SU-DHL-6 (cell line): ENCODE measurements around the gene NEGR1.

ENCODE experiments used
- H2AFZ ChIP-seq: fragments of 200-600 bp; sonication (generic); 2 replicates; pipeline ENCODE4 v1.6.1; 2014; ENCODE audit warnings: low read depth, mild to moderate bottlenecking, moderate library complexity, mixed read lengths, antibody characterized with exemption, low read length; ENCODE audit not compliant: severe bottlenecking
- H3F3A ChIP-seq: fragments of 200-600 bp; shearing (Covaris generic); 2 replicates; pipeline ENCODE4 v1.6.0; 2016; ENCODE audit warnings: antibody characterized with exemption, mild to moderate bottlenecking; ENCODE audit not compliant: insufficient read depth
- H3K27ac ChIP-seq: fragments of 200-600 bp; sonication (generic); 2 replicates; pipeline ENCODE4 v1.5.1; 2016; ENCODE audit warnings: low read depth, mild to moderate bottlenecking, low read length, moderate library complexity, mixed read lengths
- H3K27me3 ChIP-seq: fragments of 200-600 bp; sonication (generic), shearing (Covaris generic); 2 replicates; pipeline ENCODE4 v1.6.0; 2014; ENCODE audit warnings: mild to moderate bottlenecking, low read length
- H3K36me3 ChIP-seq: fragments of 200-600 bp; sonication (generic); 2 replicates; pipeline ENCODE4 v1.6.1; 2014; ENCODE audit warnings: mild to moderate bottlenecking, low read length, mixed read lengths
- H3K4me2 ChIP-seq: fragments of 300-600, 200-600 bp; shearing (Covaris generic), sonication (generic); 2 replicates; pipeline ENCODE4 v1.6.0; 2014; ENCODE audit warnings: low read length, low read depth, mild to moderate bottlenecking; ENCODE audit not compliant: poor library complexity, severe bottlenecking
- H3K4me3 ChIP-seq: fragments of 200-600 bp; sonication (generic); 2 replicates; pipeline ENCODE4 v1.5.1; 2014; ENCODE audit warnings: antibody characterized with exemption, low read length, mild to moderate bottlenecking, mixed read lengths; ENCODE audit not compliant: insufficient read depth, poor library complexity, severe bottlenecking
- H3K79me2 ChIP-seq: fragments of 200-600 bp; sonication (generic); 2 replicates; pipeline ENCODE4 v1.6.1; 2014; ENCODE audit warnings: mild to moderate bottlenecking, low read length, moderate library complexity; ENCODE audit not compliant: insufficient read depth
- H3K9ac ChIP-seq: fragments of 200-600 bp; sonication (generic); 2 replicates; pipeline ENCODE4 v1.7.0; 2014; ENCODE audit warnings: mild to moderate bottlenecking, low read length
- H3K9me2 ChIP-seq: fragments of 200-600 bp; sonication (generic); replicated peaks from 2 replicates; pipeline ENCODE4 v1.6.1; 2014; ENCODE audit warnings: low read length; ENCODE audit not compliant: insufficient read depth
- H3K9me3 ChIP-seq: fragments of 200-600 bp; sonication (generic); 2 replicates; pipeline ENCODE4 v1.6.1; 2014; ENCODE audit warnings: low read length, mixed read lengths; ENCODE audit not compliant: insufficient read depth
- H4K20me1 ChIP-seq: fragments of 200-600 bp; sonication (generic); 2 replicates; pipeline ENCODE4 v1.6.1; 2014; ENCODE audit warnings: low read depth, mild to moderate bottlenecking, antibody characterized with exemption, low read length, moderate library complexity, mixed read lengths
- EZH2phosphoT487 ChIP-seq: fragments of 200-600 bp; sonication (generic), shearing (Covaris generic); conservative IDR thresholded peaks from 2 replicates; pipeline ENCODE4 v1.6.1; 2018; ENCODE audit warnings: mild to moderate bottlenecking, antibody characterized with exemption, low read length, moderate library complexity, mixed read lengths
- TF ChIP-seq, protein P1 (sequence below): fragments of 200-600 bp; sonication (generic); IDR thresholded peaks from one replicate; pipeline ENCODE4 v1.5.1; 2017; ENCODE audit warnings: antibody characterized with exemption, mild to moderate bottlenecking, low read length, moderate library complexity; ENCODE audit not compliant: insufficient read depth, poor library complexity, severe bottlenecking

The NEGR1 gene

DNA sequence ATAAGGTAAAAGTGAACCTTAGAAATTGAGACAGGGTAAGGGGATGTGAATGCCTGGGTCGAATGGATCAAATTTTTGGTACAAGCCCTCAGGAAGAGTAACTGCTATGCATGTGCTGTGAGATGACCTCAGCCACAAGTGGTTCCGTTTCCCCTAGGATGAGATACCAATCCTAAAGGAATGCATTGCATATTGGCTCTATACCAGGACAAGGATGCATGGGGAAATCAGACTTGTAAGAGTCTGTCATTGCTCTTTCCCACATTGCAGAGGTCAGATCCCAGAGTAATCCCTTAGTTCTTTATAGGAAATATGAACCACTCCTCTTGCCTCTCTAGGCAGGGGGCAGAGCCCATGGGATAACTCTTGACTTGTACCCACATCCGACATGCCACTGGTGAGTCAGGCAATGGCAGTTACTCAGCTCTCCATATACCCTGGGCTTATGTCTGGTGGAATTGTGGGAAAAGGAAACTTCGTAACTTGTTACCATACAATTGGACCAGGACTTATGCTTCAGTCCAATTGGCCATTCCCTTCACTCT, 773.2 kb downstream of the NEGR1 start:
- Histone ChIP-seq H3K36me3 (no peaks in the 10 kb centered on the region), H4K20me1 (no peaks in the 10 kb centered on the region), H3K9me2 (no peaks in the 10 kb centered on the region), H3K27me3 (no peaks in the 10 kb centered on the region), H2AFZ (no peak overlapping the region), H3K9me3 (no peaks in the 10 kb centered on the region), H3K27ac (no peak overlapping the region), H3K4me3 (no peak overlapping the region), H3K9ac (no peak overlapping the region), H3F3A (no peaks in the 10 kb centered on the region), H3K4me2 (no peak overlapping the region), H3K79me2 (no peaks in the 10 kb centered on the region)
- TF ChIP-seq EZH2phosphoT487, result no peak
- TF ChIP-seq, protein P1, sequence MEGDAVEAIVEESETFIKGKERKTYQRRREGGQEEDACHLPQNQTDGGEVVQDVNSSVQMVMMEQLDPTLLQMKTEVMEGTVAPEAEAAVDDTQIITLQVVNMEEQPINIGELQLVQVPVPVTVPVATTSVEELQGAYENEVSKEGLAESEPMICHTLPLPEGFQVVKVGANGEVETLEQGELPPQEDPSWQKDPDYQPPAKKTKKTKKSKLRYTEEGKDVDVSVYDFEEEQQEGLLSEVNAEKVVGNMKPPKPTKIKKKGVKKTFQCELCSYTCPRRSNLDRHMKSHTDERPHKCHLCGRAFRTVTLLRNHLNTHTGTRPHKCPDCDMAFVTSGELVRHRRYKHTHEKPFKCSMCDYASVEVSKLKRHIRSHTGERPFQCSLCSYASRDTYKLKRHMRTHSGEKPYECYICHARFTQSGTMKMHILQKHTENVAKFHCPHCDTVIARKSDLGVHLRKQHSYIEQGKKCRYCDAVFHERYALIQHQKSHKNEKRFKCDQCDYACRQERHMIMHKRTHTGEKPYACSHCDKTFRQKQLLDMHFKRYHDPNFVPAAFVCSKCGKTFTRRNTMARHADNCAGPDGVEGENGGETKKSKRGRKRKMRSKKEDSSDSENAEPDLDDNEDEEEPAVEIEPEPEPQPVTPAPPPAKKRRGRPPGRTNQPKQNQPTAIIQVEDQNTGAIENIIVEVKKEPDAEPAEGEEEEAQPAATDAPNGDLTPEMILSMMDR, result no peak

DNA sequence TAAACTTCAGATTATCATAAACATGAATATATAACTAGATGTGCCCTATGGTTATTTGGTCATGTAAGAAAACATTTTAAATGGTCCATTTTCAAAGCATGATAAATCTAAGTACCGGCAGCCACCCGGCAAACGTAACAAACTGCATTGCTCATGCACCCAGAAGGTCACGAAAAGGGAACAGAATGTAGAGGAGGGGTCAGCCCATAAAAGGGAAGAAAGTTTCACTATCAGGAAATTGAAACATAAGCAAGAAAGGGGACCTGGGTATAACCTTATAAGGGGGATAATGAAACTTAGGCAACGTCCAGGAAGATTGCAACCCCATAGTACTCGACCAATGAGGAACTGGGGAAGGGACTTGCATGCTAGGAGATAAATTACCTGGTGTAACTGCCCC, 780.3 kb downstream of the NEGR1 start:
- H3K27me3 ChIP-seq, result no peaks in the 10 kb centered on the region
- no peak for TF ChIP-seq EZH2phosphoT487
- TF ChIP-seq, protein P1, result no peak
- no peak overlapping the region for H3K9ac ChIP-seq
- H3K9me3 ChIP-seq, result no peaks in the 10 kb centered on the region
- no peak overlapping the region for H3K4me3 ChIP-seq
- H3K9me2 ChIP-seq, result no peaks in the 10 kb centered on the region
- H3K79me2 ChIP-seq, result no peaks in the 10 kb centered on the region
- no peak overlapping the region for H2AFZ ChIP-seq
- H3F3A ChIP-seq, result no peaks in the 10 kb centered on the region
- no peak overlapping the region for H3K4me2 ChIP-seq
- no peak overlapping the region for H3K27ac ChIP-seq
- H4K20me1 ChIP-seq, result no peaks in the 10 kb centered on the region
- no peaks in the 10 kb centered on the region for H3K36me3 ChIP-seq

GRCh38 chr1:71498542-71498941, 783.8 kb downstream of the NEGR1 start:
- no peak overlapping the region for H3K4me2 ChIP-seq
- no peak overlapping the region for H2AFZ ChIP-seq
- H3K9me3 ChIP-seq, result no peaks in the 10 kb centered on the region
- H3K9ac ChIP-seq, result no peak overlapping the region
- no peak overlapping the region for H3K27ac ChIP-seq
- H3K36me3 ChIP-seq, result no peaks in the 10 kb centered on the region
- no peaks in the 10 kb centered on the region for H4K20me1 ChIP-seq
- H3F3A ChIP-seq, result no peaks in the 10 kb centered on the region
- no peak overlapping the region for H3K4me3 ChIP-seq
- TF ChIP-seq, protein P1, result no peak
- no peak for TF ChIP-seq EZH2phosphoT487
- no peaks in the 10 kb centered on the region for H3K27me3 ChIP-seq
- no peaks in the 10 kb centered on the region for H3K9me2 ChIP-seq
- no peaks in the 10 kb centered on the region for H3K79me2 ChIP-seq
